MG63 (cell line): Measurements from ENCODE around the gene EXOG. TPM values are rescaled to one million over a fixed set of nuclear protein-coding genes. Genes with fewer than 3 reads are reported as not detected.

Source experiments
- DNase-seq: peaks from one replicate; pipeline ENCODE4 v3.0.0-alpha.2; 2020
- H3K27me3 ChIP-seq: fragments of 250-450 bp; sonication (Bioruptor Pico); 2 replicates; pipeline ENCODE4 v1.5.1; 2020; ENCODE audit warnings: mild to moderate bottlenecking, moderate library complexity
- H3K36me3 ChIP-seq: fragments of 250-450 bp; sonication (Bioruptor Pico); 2 replicates; pipeline ENCODE4 v1.5.1; 2020; ENCODE audit warnings: mild to moderate bottlenecking, moderate library complexity
- H3K4me3 ChIP-seq: fragments of 250-450 bp; sonication (Bioruptor Pico); 2 replicates; pipeline ENCODE4 v1.5.1; 2020; ENCODE audit warnings: mild to moderate bottlenecking, moderate library complexity
- H3K9me3 ChIP-seq: fragments of 250-450 bp; sonication (Bioruptor Pico); 2 replicates; pipeline ENCODE4 v1.5.1; 2020; ENCODE audit warnings: mild to moderate bottlenecking, moderate library complexity
- total RNA-seq: library from RNA; depleted of rRNA; stranded (reverse); fragments of >200 nt; shearing (Covaris generic); gene quantifications from 2 replicates; pipeline ENCODE4 v1.2.3, GENCODE V29; 2014; ENCODE audit warnings: low replicate concordance

EXOG gene
- total RNA-seq, 1 experiment from 2014 or later: 4.7 TPM

- no peak overlapping the region for H3K4me3 ChIP-seq
- no peak for DNase-seq
- H3K36me3 ChIP-seq: no peaks in the 10 kb centered on the region
- H3K9me3 ChIP-seq: no peaks in the 10 kb centered on the region
- H3K27me3 ChIP-seq: no peaks in the 10 kb centered on the region
These were observed 7.2 kb upstream of the EXOG start for GRCh38 chr3:38488949-38489348.

- DNase-seq: no peak
- Histone ChIP-seq H3K27me3 (no peaks in the 10 kb centered on the region), H3K4me3 (no peak overlapping the region), H3K36me3 (no peaks in the 10 kb centered on the region), H3K9me3 (no peaks in the 10 kb centered on the region)
These were observed 6.4 kb upstream of the EXOG start for GRCh38 chr3:38489766-38490165.

- Histone ChIP-seq H3K36me3 (no peaks in the 10 kb centered on the region), H3K4me3 (no peak overlapping the region), H3K9me3 (no peaks in the 10 kb centered on the region), H3K27me3 (no peaks in the 10 kb centered on the region)
- DNase-seq: no peak
These were observed 5.7 kb upstream of the EXOG start for GRCh38 chr3:38490281-38491030.

GRCh38 chr3:38491215-38491614 lies 4.9 kb upstream of the EXOG start:
- no peak overlapping the region for H3K4me3 ChIP-seq
- H3K27me3 ChIP-seq: no peaks in the 10 kb centered on the region
- no peak for DNase-seq
- no peaks in the 10 kb centered on the region for H3K9me3 ChIP-seq
- H3K36me3 ChIP-seq: no peaks in the 10 kb centered on the region

- peak; percentile 3 for DNase-seq
These were observed 3.1 kb upstream of the EXOG start for GRCh38 chr3:38493031-38493430.

GRCh38 chr3:38497031-38497430 lies 891 bp downstream of the EXOG start:
- Histone ChIP-seq H3K36me3 (peaks cover 5% of the 10 kb centered on the region; the same call in 1 of the 2 replicates), H3K9me3 (no peaks in the 10 kb centered on the region)
- DNase-seq: no peak

More at GRCh38 chr3:38493031-38493430, 3.1 kb upstream of the EXOG start:
- H3K9me3 ChIP-seq: no peaks in the 10 kb centered on the region
- H3K27me3 ChIP-seq: no peaks in the 10 kb centered on the region
- no peaks in the 10 kb centered on the region for H3K36me3 ChIP-seq
- H3K4me3 ChIP-seq: no peak overlapping the region

GRCh38 chr3:38500688-38501417 lies 4.7 kb downstream of the EXOG start:
- no peak for DNase-seq
- H3K9me3 ChIP-seq: no peaks in the 10 kb centered on the region
- H3K4me3 ChIP-seq: no peak overlapping the region
- peaks cover 8% of the 10 kb centered on the region for H3K36me3 ChIP-seq
- no peaks in the 10 kb centered on the region for H3K27me3 ChIP-seq

More at GRCh38 chr3:38497031-38497430, 891 bp downstream of the EXOG start:
- no peaks in the 10 kb centered on the region for H3K27me3 ChIP-seq
- peak overlapping the region; percentile 75 for H3K4me3 ChIP-seq

GRCh38 chr3:38507120-38507519 lies 11.0 kb downstream of the EXOG start:
- H3K36me3 ChIP-seq: peaks cover 5% of the 10 kb centered on the region
- no peaks in the 10 kb centered on the region for H3K9me3 ChIP-seq
- no peak overlapping the region for H3K4me3 ChIP-seq
- no peak for DNase-seq
- H3K27me3 ChIP-seq: no peaks in the 10 kb centered on the region

- Histone ChIP-seq H3K9me3 (no peaks in the 10 kb centered on the region), H3K36me3 (peaks cover 2% of the 10 kb centered on the region), H3K27me3 (no peaks in the 10 kb centered on the region), H3K4me3 (no peak overlapping the region)
- DNase-seq: no peak
These were observed 13.6 kb downstream of the EXOG start for GRCh38 chr3:38509732-38510131.

- DNase-seq: no peak
- no peak overlapping the region for H3K4me3 ChIP-seq
- no peaks in the 10 kb centered on the region for H3K9me3 ChIP-seq
- H3K36me3 ChIP-seq: peaks cover 2% of the 10 kb centered on the region
- no peaks in the 10 kb centered on the region for H3K27me3 ChIP-seq
These were observed 14.5 kb downstream of the EXOG start for GRCh38 chr3:38510631-38511030.

GRCh38 chr3:38511546-38511945 lies 15.4 kb downstream of the EXOG start:
- no peaks in the 10 kb centered on the region for H3K27me3 ChIP-seq
- H3K36me3 ChIP-seq: peaks cover 2% of the 10 kb centered on the region
- H3K9me3 ChIP-seq: no peaks in the 10 kb centered on the region
- no peak for DNase-seq
- H3K4me3 ChIP-seq: no peak overlapping the region

GRCh38 chr3:38515367-38515766 lies 19.2 kb downstream of the EXOG start:
- Histone ChIP-seq H3K36me3 (no peaks in the 10 kb centered on the region), H3K27me3 (no peaks in the 10 kb centered on the region), H3K4me3 (no peak overlapping the region), H3K9me3 (no peaks in the 10 kb centered on the region)
- DNase-seq: no peak

- Histone ChIP-seq H3K9me3 (no peaks in the 10 kb centered on the region), H3K4me3 (no peak overlapping the region), H3K36me3 (0 out of 2 replicates have a peak, but pooled peaks cover 2% of the 10 kb centered on the region), H3K27me3 (no peaks in the 10 kb centered on the region)
- DNase-seq: no peak
These were observed 20.5 kb downstream of the EXOG start for GRCh38 chr3:38516669-38517068.

- no peaks in the 10 kb centered on the region for H3K27me3 ChIP-seq
- H3K9me3 ChIP-seq: no peaks in the 10 kb centered on the region
- no peak for DNase-seq
- H3K4me3 ChIP-seq: no peak overlapping the region
- peaks cover 3% of the 10 kb centered on the region for H3K36me3 ChIP-seq
These were observed 22.9 kb downstream of the EXOG start for GRCh38 chr3:38519000-38519399.

- no peaks in the 10 kb centered on the region for H3K9me3 ChIP-seq
- DNase-seq: no peak
- H3K36me3 ChIP-seq: peaks cover 4% of the 10 kb centered on the region
- no peak overlapping the region for H3K4me3 ChIP-seq
- H3K27me3 ChIP-seq: no peaks in the 10 kb centered on the region
These were observed 23.5 kb downstream of the EXOG start for GRCh38 chr3:38519651-38520050.

GRCh38 chr3:38521391-38521987 lies 25.3 kb downstream of the EXOG start:
- peaks cover 4% of the 10 kb centered on the region for H3K36me3 ChIP-seq
- H3K9me3 ChIP-seq: no peaks in the 10 kb centered on the region
- no peaks in the 10 kb centered on the region for H3K27me3 ChIP-seq
- peak; percentile 12 for DNase-seq
- H3K4me3 ChIP-seq: no peak overlapping the region

- H3K36me3 ChIP-seq: peaks cover 4% of the 10 kb centered on the region
- no peak for DNase-seq
- no peak overlapping the region for H3K4me3 ChIP-seq
- no peaks in the 10 kb centered on the region for H3K9me3 ChIP-seq
- H3K27me3 ChIP-seq: no peaks in the 10 kb centered on the region
These were observed 25.9 kb downstream of the EXOG start for GRCh38 chr3:38522002-38522401.
